Effector memory CD8-positive, alpha-beta T cell (primary cell): ENCODE measurements around the gene NME3.

Experiments
- ATAC-seq: fragments of 150-1000 bp; cut with Tn5 transposase; replicated peaks from 2 replicates; pipeline ENCODE4 v1.10.0; 2021; ENCODE audit warnings: mild to moderate bottlenecking, moderate library complexity
- DNase-seq, 3 experiments: peaks; one replicate each; pipeline ENCODE4 v3.0.0; 2021
- H3K27ac Mint-ChIP-seq, 2 donors: one replicate each; pipeline ENCODE4 v1.8.0; 2022; ENCODE audit warnings: mild to moderate bottlenecking in 2 of 2, mixed read lengths in 2 of 2, moderate library complexity in 2 of 2
- H3K27me3 Mint-ChIP-seq, 2 donors: one replicate each; pipeline ENCODE4 v1.8.0; 2022; ENCODE audit warnings: mixed read lengths in 2 of 2
- H3K36me3 Mint-ChIP-seq: one replicate; pipeline ENCODE4 v1.8.0; 2022; ENCODE audit warnings: mild to moderate bottlenecking, moderate library complexity, mixed read lengths; ENCODE audit not compliant: insufficient read depth
- H3K4me1 Mint-ChIP-seq, 2 donors: one replicate each; pipeline ENCODE4 v1.8.0; 2022; ENCODE audit warnings: low read depth in 2 of 2, mixed read lengths in 2 of 2
- H3K4me3 Mint-ChIP-seq, 2 donors: one replicate each; pipeline ENCODE4 v1.8.0; 2022; ENCODE audit warnings: mild to moderate bottlenecking in 2 of 2, mixed read lengths in 2 of 2, moderate library complexity in 2 of 2
- H3K9me3 Mint-ChIP-seq, 2 donors: one replicate each; pipeline ENCODE4 v1.8.0; 2022; ENCODE audit warnings: mixed read lengths in 2 of 2

The NME3 gene

DNA sequence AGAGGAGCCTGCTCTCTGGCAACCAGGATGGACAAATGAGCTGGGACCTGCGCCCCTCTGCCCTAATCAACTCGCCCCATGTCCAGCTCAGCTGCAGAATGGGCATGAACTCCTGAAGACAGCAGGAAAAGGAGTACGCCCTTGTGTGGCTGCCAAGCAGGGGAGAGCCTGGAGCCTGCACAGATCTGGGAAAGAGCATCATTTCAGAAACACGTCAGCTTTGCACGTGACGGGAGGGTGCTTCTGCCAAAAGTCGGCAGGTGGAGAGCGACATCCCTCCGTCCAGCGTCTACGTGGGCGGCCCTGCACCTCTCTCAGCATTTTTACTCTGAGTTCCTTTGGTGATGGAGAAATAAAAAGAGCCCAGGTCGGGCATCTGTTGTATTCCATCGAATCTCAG lies 18.5 kb downstream of the NME3 start:
- DNase-seq (no peak), ATAC-seq (no peak)
- H3K4me3 Mint-ChIP-seq: no peak overlapping the region
- peaks cover 13% of the 10 kb centered on the region in 2 donors for H3K4me1 Mint-ChIP-seq
- no peaks in the 10 kb centered on the region for H3K27me3 Mint-ChIP-seq
- no peak overlapping the region for H3K27ac Mint-ChIP-seq
- no peaks in the 10 kb centered on the region for H3K9me3 Mint-ChIP-seq
- H3K36me3 Mint-ChIP-seq: peaks cover 48% of the 10 kb centered on the region

DNA sequence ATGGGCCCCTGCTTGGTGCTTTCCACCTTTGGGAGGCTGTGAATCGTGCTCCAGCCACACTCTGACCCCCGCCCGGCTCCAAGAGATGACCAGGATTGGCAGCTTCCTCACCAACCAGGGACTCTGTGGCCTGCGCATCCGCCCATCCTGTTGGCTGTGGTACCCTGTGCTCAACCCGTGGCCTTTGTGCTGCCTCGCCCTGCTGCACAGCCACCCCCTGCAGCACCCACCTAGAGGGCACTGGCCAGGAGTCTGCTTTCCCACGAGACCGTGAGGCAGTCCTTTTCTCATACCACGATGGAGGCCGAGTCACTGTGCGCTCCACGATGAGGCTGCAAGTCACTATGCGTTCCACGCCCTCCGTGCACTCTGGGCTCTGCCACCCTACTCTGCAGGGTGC lies 19.4 kb downstream of the NME3 start:
- Mint-ChIP-seq H3K4me1 (peaks cover 4 to 5% of the 10 kb centered on the region in 2 donors), H3K4me3 (no peak overlapping the region), H3K36me3 (peaks cover 48% of the 10 kb centered on the region), H3K9me3 (no peaks in the 10 kb centered on the region), H3K27me3 (no peaks in the 10 kb centered on the region), H3K27ac (no peak overlapping the region)
- no peak for ATAC-seq
- DNase-seq: no peak

DNA sequence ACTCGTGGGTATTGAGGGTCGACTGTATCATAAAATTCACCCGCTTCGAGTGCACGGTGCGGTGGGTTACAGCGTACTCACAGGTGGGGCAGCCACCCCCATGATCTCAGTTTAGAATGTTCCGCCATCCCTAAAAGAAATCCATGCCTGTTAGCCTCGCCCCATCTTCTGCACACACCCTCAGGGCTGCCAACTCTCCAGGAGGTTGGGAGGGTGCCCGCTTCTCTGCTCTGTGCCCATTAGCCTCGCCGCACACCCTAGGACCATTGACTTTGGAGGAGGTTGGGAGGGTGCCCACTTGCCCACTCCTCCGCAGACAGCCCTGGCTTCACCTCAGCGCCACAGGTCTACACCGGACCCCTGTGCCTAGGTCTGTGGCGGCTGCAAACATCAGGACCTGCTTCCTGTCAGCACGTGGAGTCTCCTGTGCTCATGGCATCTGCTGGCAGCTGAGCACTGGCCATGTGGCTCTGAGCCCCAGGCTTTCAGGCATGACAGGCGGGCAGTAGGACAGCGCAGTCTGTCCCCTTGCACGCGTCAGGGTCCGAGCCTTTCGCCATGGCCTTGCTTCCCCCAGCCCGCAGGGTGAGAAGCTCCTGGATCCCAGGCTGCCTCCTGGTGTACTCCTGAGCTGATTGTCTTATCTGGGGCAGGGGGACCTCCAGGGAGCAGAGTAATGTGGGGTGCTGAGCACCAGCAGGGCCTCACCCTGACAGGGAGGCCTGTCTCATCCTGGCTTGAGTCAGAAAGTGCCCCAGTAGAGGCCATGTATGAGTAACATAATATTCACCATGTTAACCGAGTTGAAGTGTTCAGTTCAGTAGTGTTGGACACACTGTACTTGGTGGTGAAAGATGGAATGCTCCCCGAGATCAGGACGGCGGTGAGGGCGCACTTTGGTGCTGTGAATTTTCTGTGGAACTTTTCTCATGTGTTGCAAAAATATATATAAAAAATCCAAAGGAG lies 21.9 kb downstream of the NME3 start:
- ATAC-seq: no peak
- Mint-ChIP-seq H3K4me3 (no peak overlapping the region), H3K4me1 (peaks cover 4 to 6% of the 10 kb centered on the region in 2 donors), H3K27me3 (no peaks in the 10 kb centered on the region), H3K9me3 (no peaks in the 10 kb centered on the region), H3K27ac (no peak overlapping the region), H3K36me3 (peaks cover 50% of the 10 kb centered on the region)
- DNase-seq: no peak

DNA sequence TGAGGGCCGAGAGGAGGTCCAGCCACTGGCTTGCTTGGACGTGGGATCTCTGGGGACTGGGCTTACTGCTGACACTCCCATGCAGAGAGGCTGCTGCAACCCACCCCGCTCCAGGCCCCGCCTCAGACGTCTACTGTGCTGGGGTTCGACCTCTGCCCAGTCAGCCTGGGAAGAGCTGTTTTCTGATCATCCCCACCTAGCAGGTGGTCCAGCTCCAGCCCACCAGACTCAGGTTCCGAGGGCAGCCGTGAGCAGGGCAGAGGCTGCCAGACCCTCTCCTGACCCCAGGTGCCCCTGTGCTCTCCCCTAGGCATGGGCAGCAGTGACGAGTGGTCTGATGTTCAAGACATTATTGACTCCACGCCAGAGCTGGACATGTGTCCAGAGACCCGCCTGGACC lies 23.4 kb downstream of the NME3 start:
- Mint-ChIP-seq H3K9me3 (no peaks in the 10 kb centered on the region), H3K27ac (no peak overlapping the region), H3K4me3 (no peak overlapping the region), H3K27me3 (no peaks in the 10 kb centered on the region), H3K4me1 (peaks cover 4 to 7% of the 10 kb centered on the region in 2 donors), H3K36me3 (peaks cover 46% of the 10 kb centered on the region)
- ATAC-seq: no peak
- DNase-seq: no peak

DNA sequence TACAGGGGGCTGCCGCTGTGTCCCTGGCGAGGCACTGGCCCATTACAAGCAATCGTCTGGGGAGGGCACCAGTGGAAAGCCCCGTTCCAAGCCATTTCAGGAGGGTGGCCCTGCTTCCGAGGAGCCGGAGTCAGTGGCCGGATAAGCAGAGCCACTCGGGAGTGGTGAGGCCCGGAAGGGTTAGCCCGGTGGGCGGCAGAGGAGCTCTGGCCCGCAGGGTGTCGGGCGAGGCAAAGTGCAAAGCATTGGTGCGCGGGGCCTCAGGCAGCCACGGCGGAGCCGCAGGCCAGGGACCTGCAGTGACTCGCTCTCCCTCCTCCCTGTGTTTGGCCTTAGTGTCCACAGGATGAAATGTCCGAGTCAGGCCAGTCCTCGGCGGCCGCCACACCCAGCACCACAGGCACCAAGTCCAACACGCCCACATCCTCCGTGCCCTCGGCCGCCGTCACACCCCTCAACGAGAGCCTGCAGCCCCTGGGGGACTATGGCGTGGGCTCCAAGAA lies 24.6 kb downstream of the NME3 start:
- ATAC-seq: no peak
- Mint-ChIP-seq H3K4me1 (peaks cover 1 to 7% of the 10 kb centered on the region in 2 donors), H3K27ac (no peak overlapping the region), H3K27me3 (no peaks in the 10 kb centered on the region), H3K4me3 (no peak overlapping the region), H3K9me3 (no peaks in the 10 kb centered on the region), H3K36me3 (peaks cover 41% of the 10 kb centered on the region)
- no peak for DNase-seq

DNA sequence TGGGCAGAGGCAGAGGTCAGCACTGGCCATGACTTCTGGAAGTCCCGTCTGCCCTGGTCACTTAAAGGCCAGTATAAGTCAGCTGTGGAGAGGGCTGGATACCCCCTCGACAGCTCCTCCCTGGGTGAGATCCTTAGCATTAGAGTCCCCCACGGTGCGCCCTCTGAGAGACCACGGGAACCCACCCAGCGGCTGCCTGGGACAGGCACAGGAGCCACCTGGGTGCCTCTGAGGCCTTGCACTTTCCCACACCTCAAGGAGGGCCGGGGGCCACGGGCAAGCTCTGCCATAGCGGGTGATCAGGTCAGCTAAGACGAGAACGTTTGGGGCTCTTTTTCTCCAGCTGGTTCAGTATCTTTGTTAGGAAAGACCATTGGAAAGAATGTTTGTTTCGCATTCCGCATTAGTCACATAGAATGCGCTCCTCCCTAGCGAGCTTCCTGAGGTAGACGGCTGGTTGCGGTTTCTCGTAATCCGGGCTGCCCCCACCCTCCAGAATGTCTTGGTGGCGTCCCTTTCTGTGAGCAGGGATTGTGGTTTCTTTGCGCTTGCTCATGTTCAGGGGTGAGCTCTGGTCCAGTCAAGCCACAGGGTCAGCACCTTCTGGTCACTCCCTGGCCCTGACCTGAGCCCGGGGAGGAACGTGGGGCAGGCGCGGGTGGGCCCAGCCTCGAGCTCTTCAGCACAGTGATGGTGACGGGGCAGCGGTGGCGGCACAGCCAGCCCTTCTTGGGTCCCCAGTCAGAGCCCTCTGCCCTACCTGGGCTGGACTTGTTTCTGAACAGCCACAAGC lies 25.2 kb downstream of the NME3 start:
- no peaks in the 10 kb centered on the region for H3K9me3 Mint-ChIP-seq
- DNase-seq: no peak

DNA sequence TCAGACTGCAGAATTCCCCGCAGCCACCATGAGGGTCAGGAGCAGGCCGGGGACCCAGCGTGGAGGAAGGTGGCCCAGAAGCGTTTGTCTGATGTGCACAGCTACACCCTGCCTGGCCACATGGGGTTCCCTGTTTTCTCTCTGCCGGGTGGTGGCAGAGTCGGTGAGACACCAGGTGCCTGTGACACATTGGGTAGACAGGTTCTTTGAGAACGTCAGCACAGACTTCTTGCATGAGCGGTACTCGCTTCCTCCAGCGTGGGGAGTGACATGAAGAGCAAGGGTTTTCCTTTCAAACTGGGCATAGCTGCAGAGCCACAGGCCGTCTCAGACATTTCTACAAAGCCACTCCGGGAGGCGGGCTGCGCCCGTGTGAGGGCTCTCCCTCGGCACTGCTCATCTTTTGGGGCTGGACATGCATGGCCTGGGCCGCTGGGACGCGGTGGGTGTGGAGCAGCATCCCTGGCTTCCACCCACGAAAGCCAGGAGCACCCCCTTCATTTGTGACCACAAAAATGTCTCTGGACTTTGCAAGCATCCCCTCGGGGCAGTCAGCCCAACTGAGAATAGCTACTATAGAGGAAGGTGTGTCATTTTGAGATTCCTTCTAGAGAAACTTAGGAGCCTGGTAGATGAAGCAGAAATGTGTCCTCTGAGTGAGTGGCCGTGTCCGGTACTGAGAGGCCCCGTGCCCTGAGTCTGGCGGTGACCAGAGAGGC lies 26.0 kb downstream of the NME3 start:
- no peak overlapping the region for H3K4me3 Mint-ChIP-seq
- H3K36me3 Mint-ChIP-seq: peaks cover 40% of the 10 kb centered on the region
- DNase-seq: no peak
- peaks cover 1 to 7% of the 10 kb centered on the region in 2 donors for H3K4me1 Mint-ChIP-seq
- no peaks in the 10 kb centered on the region for H3K27me3 Mint-ChIP-seq
- H3K9me3 Mint-ChIP-seq: no peaks in the 10 kb centered on the region
- ATAC-seq: no peak
- H3K27ac Mint-ChIP-seq: peak overlapping the region in 1 of 2 donors; percentile 51

More for the DNA sequence above, 25.2 kb downstream of the NME3 start:
- no peak overlapping the region for H3K4me3 Mint-ChIP-seq
- ATAC-seq: no peak
- H3K36me3 Mint-ChIP-seq: peaks cover 42% of the 10 kb centered on the region
- H3K27ac Mint-ChIP-seq: no peak overlapping the region
- peaks cover 1 to 7% of the 10 kb centered on the region in 2 donors for H3K4me1 Mint-ChIP-seq
- H3K27me3 Mint-ChIP-seq: no peaks in the 10 kb centered on the region

DNA sequence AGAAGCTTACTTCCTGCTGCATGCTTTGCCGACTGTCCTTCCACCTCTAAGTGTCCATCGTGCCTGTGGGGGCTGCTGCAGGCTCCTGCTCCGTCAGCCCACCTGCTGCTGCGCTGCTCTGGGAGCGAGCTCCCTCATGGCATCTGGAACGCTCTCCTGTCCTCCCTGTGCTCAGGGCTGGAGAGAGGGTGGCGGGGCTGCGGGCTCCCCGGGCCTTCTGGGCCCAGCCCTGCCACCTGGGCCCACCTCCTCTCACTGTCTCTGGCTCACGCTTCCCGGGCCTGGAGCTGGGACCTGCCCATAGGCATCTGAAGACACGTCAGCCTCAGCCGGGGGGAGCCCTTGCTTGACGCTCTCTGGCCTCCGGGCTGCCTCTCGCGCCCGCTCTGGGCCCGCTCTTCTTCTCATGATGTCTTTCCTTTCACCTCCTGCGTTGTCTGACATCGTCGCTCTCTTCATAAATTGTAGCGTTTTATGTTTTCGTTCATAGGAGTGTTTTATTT lies 27.0 kb downstream of the NME3 start:
- DNase-seq (no peak), ATAC-seq (no peak)
- Mint-ChIP-seq H3K4me1 (peaks cover 1 to 7% of the 10 kb centered on the region in 2 donors), H3K27me3 (no peaks in the 10 kb centered on the region), H3K4me3 (no peak overlapping the region), H3K36me3 (peaks cover 36% of the 10 kb centered on the region), H3K9me3 (no peaks in the 10 kb centered on the region), H3K27ac (peak overlapping the region in 1 of 2 donors; percentile 51)

DNA sequence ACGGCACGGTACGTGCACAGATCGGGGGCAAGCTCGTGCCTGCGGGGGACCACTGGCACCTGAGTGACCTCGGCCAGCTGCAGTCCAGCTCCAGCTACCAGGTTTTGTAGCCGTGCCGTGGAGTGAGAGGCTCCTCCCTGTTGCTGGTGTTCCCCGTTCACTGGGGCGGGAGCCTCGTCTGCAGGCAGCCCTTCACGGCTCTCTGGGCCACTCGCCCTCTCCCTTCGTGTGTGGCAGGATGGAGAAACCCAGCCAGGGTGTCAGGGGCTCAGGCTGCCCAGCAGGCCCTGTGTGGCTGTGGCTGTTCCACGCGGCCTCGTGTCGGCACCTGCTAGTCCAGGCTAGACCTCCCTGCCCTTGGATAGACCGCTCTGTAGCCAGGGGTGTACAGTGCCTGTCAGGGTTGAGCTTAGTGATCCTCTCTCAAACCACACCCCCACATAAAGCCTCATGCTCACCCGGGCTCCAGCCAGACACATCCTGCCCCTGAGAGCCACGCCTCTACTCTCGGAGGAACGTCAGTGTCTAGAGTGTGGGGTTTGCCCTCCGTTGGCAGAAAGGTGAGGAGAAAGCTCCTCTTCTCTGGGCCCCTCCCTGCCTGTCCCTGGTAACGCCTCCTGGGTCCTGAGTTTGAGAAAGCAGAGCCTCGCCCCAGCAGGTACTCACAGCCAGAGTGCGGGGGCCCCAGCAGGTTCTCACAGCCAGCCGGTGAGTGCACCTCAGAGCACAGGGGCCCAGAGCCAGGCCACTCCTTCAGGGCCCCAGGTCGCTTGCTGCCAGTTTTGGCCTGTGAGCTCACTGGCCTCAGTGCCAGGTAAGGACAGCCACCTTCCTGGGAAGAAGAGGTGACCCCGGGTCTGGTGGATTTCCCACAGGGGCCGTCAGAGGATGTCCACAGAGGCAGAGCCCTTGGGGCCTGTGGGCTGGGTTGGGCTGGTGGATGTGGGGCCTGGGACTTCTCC lies 27.7 kb downstream of the NME3 start:
- ATAC-seq: no peak
- no peak overlapping the region for H3K4me3 Mint-ChIP-seq
- no peak overlapping the region for H3K27ac Mint-ChIP-seq
- peaks cover 36% of the 10 kb centered on the region for H3K36me3 Mint-ChIP-seq
- no peaks in the 10 kb centered on the region for H3K9me3 Mint-ChIP-seq
- peaks cover 1 to 7% of the 10 kb centered on the region in 2 donors for H3K4me1 Mint-ChIP-seq
- no peaks in the 10 kb centered on the region for H3K27me3 Mint-ChIP-seq
- DNase-seq: no peak

DNA sequence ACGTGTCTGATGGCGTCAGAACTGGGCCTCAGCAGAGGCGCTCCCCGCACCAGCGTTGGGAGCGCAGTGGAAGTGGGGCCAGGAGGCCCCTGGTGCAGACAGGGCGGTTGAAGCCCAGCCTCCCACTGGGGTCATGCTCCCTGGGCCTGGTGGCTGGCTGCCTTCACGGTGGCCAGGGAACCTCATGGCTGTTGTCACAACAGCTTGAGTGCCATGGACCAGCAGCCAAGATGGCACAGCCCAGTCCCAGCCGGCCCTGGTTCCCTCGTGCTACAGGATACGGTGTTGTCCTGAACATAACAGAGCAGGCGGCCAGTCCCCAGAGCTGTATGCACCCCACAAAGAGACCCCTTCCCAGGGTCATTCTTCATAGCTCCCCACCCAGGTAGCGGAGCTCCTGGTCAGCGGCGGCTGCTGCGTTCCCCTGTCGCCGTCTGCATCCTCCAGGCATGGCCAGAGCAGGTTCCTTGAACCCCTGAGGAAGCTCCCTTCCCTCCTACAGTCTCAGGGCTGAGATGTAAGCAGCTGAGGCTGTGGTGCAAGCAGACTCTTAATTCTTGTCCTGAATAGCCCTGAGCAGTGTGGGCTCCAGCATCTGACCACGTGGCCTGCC lies 29.7 kb downstream of the NME3 start:
- ATAC-seq: no peak

DNA sequence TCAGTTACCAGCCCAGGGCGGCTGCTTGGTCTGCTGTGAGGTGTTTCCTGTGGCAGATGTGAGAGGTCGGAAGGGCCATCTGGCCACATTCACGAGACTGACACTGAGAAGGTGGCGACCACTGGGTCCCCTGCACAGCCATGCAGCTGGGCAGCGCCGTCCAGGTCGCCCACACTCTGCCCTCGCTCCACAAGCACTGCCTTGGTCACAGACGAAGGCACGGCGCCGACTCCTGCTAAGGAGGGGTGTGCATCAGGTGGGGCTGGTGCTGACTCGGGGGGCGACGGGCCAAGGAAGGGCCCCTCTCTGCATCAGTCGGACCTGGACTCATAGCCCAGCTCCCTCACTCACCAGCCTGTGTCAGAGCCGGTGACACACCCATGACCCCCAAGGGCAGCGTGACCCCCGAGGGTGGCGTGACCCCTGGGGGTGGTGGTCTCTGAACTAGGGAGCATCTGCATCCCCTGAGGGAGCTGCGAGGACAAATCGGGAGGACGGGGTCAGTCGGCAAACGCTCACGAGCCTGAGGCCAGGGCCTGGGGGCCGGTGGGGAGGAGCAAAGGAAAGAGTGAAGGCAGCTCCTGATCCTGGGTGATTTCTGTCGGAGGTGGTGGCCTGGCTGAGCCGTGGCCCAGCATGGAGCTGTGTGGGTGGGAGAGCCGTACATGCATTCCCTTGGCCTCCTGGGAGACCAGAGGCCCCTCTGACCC lies 30.4 kb downstream of the NME3 start:
- peaks cover 1 to 7% of the 10 kb centered on the region in 2 donors for H3K4me1 Mint-ChIP-seq
- no peak for DNase-seq
- ATAC-seq: no peak
- no peaks in the 10 kb centered on the region for H3K27me3 Mint-ChIP-seq
- H3K36me3 Mint-ChIP-seq: peaks cover 26% of the 10 kb centered on the region
- H3K4me3 Mint-ChIP-seq: peak overlapping the region in 1 of 2 donors; percentile 23
- H3K27ac Mint-ChIP-seq: no peak overlapping the region
- no peaks in the 10 kb centered on the region for H3K9me3 Mint-ChIP-seq

More for the DNA sequence above, 29.7 kb downstream of the NME3 start:
- H3K27me3 Mint-ChIP-seq: no peaks in the 10 kb centered on the region
- no peaks in the 10 kb centered on the region for H3K9me3 Mint-ChIP-seq
- peak overlapping the region in 1 of 2 donors; percentile 79 for H3K27ac Mint-ChIP-seq
- no peak for DNase-seq
- H3K4me1 Mint-ChIP-seq: peaks cover 1 to 7% of the 10 kb centered on the region in 2 donors
- no peak overlapping the region for H3K4me3 Mint-ChIP-seq
- H3K36me3 Mint-ChIP-seq: peaks cover 26% of the 10 kb centered on the region
